Measurements from ENCODE around the gene FKBP11. TPM values are rescaled to one million over a fixed set of nuclear protein-coding genes. Genes with fewer than 3 reads are reported as not detected.

FKBP11 gene
- total RNA-seq, 1 experiment from 2014 or later: 18.5 TPM

GRCh38 chr12:48883305-48884161, 41.8 kb downstream of the FKBP11 start:
- TF ChIP-seq, protein P1, sequence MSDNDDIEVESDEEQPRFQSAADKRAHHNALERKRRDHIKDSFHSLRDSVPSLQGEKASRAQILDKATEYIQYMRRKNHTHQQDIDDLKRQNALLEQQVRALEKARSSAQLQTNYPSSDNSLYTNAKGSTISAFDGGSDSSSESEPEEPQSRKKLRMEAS (IDR thresholded peaks at IDR 0.05): no peak
- TF ChIP-seq SIN3A (IDR thresholded peaks at IDR 0.05; ENCODE audit: low read depth) (no peak), EZH2 (IDR thresholded peaks at IDR 0.05) (no peak), CEBPB (IDR thresholded peaks at IDR 0.05; ENCODE audit: low read depth) (no peak), RAD21 (IDR thresholded peaks at IDR 0.05; ENCODE audit: low read depth) (no peak), SRF (IDR thresholded peaks at IDR 0.05; ENCODE audit: low read depth) (no peak), ZBTB33 (IDR thresholded peaks at IDR 0.05; ENCODE audit: extremely low read depth, insufficient replicate concordance, low read length) (no peak), EGR1 (IDR thresholded peaks at IDR 0.05; ENCODE audit: low read depth) (no peak), REST (IDR thresholded peaks at IDR 0.05; ENCODE audit: low read depth) (no peak), ZFX (IDR thresholded peaks at IDR 0.05) (no peak)
- Histone ChIP-seq H3K4me2 (ENCODE audit: low read length) (no peak overlapping the region), H3K9me2 (ENCODE audit: insufficient read depth) (no peaks in the 10 kb centered on the region), H3K79me2 (ENCODE audit: insufficient read depth, low read length) (no peaks in the 10 kb centered on the region), H3K27me3 (ENCODE audit: insufficient read depth, low read length) (peaks cover 11% of the 10 kb centered on the region; the same call in 1 of the 2 replicates), H3K27ac (ENCODE audit: low read depth, low read length) (no peak overlapping the region), H3K36me3 (ENCODE audit: control insufficient read depth in 1 of 2, insufficient read depth in 2 of 2, low read length in 2 of 2) (no peaks in the 10 kb centered on the region), H4K20me1 (ENCODE audit: insufficient read depth) (no peaks in the 10 kb centered on the region), H3K4me1 (ENCODE audit: control insufficient read depth in 1 of 2, insufficient read depth in 2 of 2, low read length in 2 of 2) (peaks cover 4 to 6% of the 10 kb centered on the region in 2 experiments; a peak in 3 of 4 replicates), H3K9me3 (ENCODE audit: control insufficient read depth in 1 of 2, insufficient read depth in 1 of 2, low read depth in 1 of 2, low read length in 2 of 2) (no peaks in the 10 kb centered on the region), H2AFZ (ENCODE audit: low read depth, low read length, poor library complexity, severe bottlenecking) (no peak overlapping the region), H3K4me3 (replicated peaks in 1 of 2; ENCODE audit: low read depth in 1 of 2, low read length in 2 of 2) (no peak overlapping the region), H3K9ac (ENCODE audit: low read length) (no peak overlapping the region)
- CTCF ChIA-PET: interaction anchor here (0.8 to 0.9 kb wide), 2 partner anchors 12 to 15 kb away, joined by 3 to 4 read pairs; no protein-coding TSS in a partner anchor
- intact Hi-C loops (cut with micrococcal nuclease): no loop called here
- BruUV-seq (replicated peaks): no TSS peak
- POLR2A ChIA-PET: interaction anchor here (1.1 kb wide), 1 partner anchor 18 kb away, joined by 4 read pairs; the partner anchor contains the start of gene RND1
- DNase-seq (ENCODE audit: low read depth, low spot score): no peak
- RAD21 ChIA-PET (ENCODE audit: low non-redundant PET in 1 of 2, low total read pairs in 2 of 2, uncharacterized antibody in 2 of 2, unreplicated experiment in 2 of 2): no interaction called here
- ATAC-seq: no peak
